GM19455 (cell line): ENCODE measurements around the gene PALMD.

Experiments used
- ATAC-seq: cut with Tn5 transposase; IDR thresholded peaks from one replicate; pipeline ENCODE4 v1.9.1; 2021; ENCODE audit not compliant: unreplicated experiment

The PALMD gene

GRCh38 chr1:99657213-99658030 lies 11.5 kb downstream of the PALMD start:
- ATAC-seq: no peak

- no peak for ATAC-seq
These were observed 12.0 kb downstream of the PALMD start for GRCh38 chr1:99658031-99658290.

- no peak for ATAC-seq
These were observed 13.9 kb downstream of the PALMD start for GRCh38 chr1:99659755-99660210.

GRCh38 chr1:99660496-99660895 lies 14.6 kb downstream of the PALMD start:
- ATAC-seq: no peak

- no peak for ATAC-seq
These were observed 15.9 kb downstream of the PALMD start for GRCh38 chr1:99661780-99662179.

- no peak for ATAC-seq
These were observed 16.7 kb downstream of the PALMD start for GRCh38 chr1:99662539-99663080.

GRCh38 chr1:99663501-99663900 lies 17.6 kb downstream of the PALMD start:
- no peak for ATAC-seq

GRCh38 chr1:99665212-99665611 lies 19.3 kb downstream of the PALMD start:
- ATAC-seq: no peak

- no peak for ATAC-seq
These were observed 23.5 kb downstream of the PALMD start for GRCh38 chr1:99669376-99669775.

GRCh38 chr1:99669821-99670220 lies 23.9 kb downstream of the PALMD start:
- ATAC-seq: no peak

- ATAC-seq: no peak
These were observed 24.7 kb downstream of the PALMD start for GRCh38 chr1:99670583-99670982.

GRCh38 chr1:99672038-99672437 lies 26.1 kb downstream of the PALMD start:
- ATAC-seq: no peak

- ATAC-seq: no peak
These were observed 26.8 kb downstream of the PALMD start for GRCh38 chr1:99672530-99673213.

GRCh38 chr1:99673315-99673714 lies 27.4 kb downstream of the PALMD start:
- ATAC-seq: no peak

GRCh38 chr1:99674115-99675064 lies 28.5 kb downstream of the PALMD start:
- no peak for ATAC-seq

GRCh38 chr1:99675292-99675691 lies 29.4 kb downstream of the PALMD start:
- no peak for ATAC-seq

GRCh38 chr1:99675994-99676393 lies 30.1 kb downstream of the PALMD start:
- no peak for ATAC-seq

GRCh38 chr1:99676876-99677275 lies 31.0 kb downstream of the PALMD start:
- no peak for ATAC-seq

- ATAC-seq: no peak
These were observed 31.5 kb downstream of the PALMD start for GRCh38 chr1:99677416-99677815.

GRCh38 chr1:99680270-99680669 lies 34.4 kb downstream of the PALMD start:
- ATAC-seq: no peak

GRCh38 chr1:99681583-99681982 lies 35.7 kb downstream of the PALMD start:
- no peak for ATAC-seq
